ENCODE data around the gene LINC00237.

GRCh38 chr20:21089391-21089790 lies 16.8 kb downstream of the LINC00237 start:
- TF ChIP-seq, protein P1, sequence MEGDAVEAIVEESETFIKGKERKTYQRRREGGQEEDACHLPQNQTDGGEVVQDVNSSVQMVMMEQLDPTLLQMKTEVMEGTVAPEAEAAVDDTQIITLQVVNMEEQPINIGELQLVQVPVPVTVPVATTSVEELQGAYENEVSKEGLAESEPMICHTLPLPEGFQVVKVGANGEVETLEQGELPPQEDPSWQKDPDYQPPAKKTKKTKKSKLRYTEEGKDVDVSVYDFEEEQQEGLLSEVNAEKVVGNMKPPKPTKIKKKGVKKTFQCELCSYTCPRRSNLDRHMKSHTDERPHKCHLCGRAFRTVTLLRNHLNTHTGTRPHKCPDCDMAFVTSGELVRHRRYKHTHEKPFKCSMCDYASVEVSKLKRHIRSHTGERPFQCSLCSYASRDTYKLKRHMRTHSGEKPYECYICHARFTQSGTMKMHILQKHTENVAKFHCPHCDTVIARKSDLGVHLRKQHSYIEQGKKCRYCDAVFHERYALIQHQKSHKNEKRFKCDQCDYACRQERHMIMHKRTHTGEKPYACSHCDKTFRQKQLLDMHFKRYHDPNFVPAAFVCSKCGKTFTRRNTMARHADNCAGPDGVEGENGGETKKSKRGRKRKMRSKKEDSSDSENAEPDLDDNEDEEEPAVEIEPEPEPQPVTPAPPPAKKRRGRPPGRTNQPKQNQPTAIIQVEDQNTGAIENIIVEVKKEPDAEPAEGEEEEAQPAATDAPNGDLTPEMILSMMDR (IDR thresholded peaks at IDR 0.05), result no peak
- TF ChIP-seq POLR2AphosphoS5 (IDR thresholded peaks at IDR 0.05), result no peak
